Skeletal muscle tissue (tissue), 4 donors: Measurements from ENCODE around the gene ATG5. TPM values are rescaled to one million over a fixed set of nuclear protein-coding genes. Genes with fewer than 3 reads are reported as not detected.

Experiments used
- H3K27ac ChIP-seq: one replicate; pipeline ENCODE4 v1.7.0; 2013; ENCODE audit warnings: mild to moderate bottlenecking, low read depth, low read length, inconsistent platforms
- H3K27me3 ChIP-seq, 3 donors: one replicate each; pipeline ENCODE4 v1.7.0; 2013; ENCODE audit warnings: low read length in 3 of 3; ENCODE audit not compliant: control insufficient read depth in 3 of 3, insufficient read depth in 3 of 3
- H3K36me3 ChIP-seq, 3 donors: one replicate each; pipeline ENCODE4 v1.7.0; 2013; ENCODE audit warnings: low read length in 3 of 3; ENCODE audit not compliant: control insufficient read depth in 3 of 3, insufficient read depth in 3 of 3
- H3K4me1 ChIP-seq, 3 donors: one replicate each; pipeline ENCODE4 v1.7.0; 2013; ENCODE audit warnings: low read length in 3 of 3, mild to moderate bottlenecking in 3 of 3; ENCODE audit not compliant: control insufficient read depth in 3 of 3, insufficient read depth in 3 of 3
- H3K4me3 ChIP-seq, 3 donors: one replicate each; pipeline ENCODE4 v1.7.0; 2013; ENCODE audit warnings: low read length in 3 of 3
- H3K9ac ChIP-seq, 3 donors: one replicate each; pipeline ENCODE4 v1.7.0; 2013; ENCODE audit warnings: low read length in 3 of 3, mild to moderate bottlenecking in 3 of 3, moderate library complexity in 2 of 3, low read depth in 1 of 3
- H3K9me3 ChIP-seq, 3 donors: one replicate each; pipeline ENCODE4 v1.7.0; 2013; ENCODE audit warnings: low read length in 3 of 3; ENCODE audit not compliant: control insufficient read depth in 3 of 3
- total RNA-seq: library from RNA; depleted of rRNA; stranded (reverse); fragments of >200 nt; gene quantifications from one replicate; pipeline ENCODE4 v1.2.3, GENCODE V29; 2014
- donor health status: Osteomylitis.

Gene ATG5
- total RNA-seq, 1 donor from 2014 or later = 38.1 TPM

GRCh38 chr6:106188104-106188794, 137.3 kb downstream of the ATG5 start:
- Histone ChIP-seq H3K27ac (no peak overlapping the region), H3K9me3 (no peaks in the 10 kb centered on the region), H3K36me3 (peaks cover 0 to 3% (median 2%) of the 10 kb centered on the region in 3 donors), H3K4me3 (no peak overlapping the region), H3K4me1 (no peaks in the 10 kb centered on the region), H3K9ac (no peak overlapping the region), H3K27me3 (no peaks in the 10 kb centered on the region)

- no peaks in the 10 kb centered on the region for H3K4me1 ChIP-seq
- no peaks in the 10 kb centered on the region for H3K27me3 ChIP-seq
- no peak overlapping the region for H3K4me3 ChIP-seq
- H3K9ac ChIP-seq = no peak overlapping the region
- H3K27ac ChIP-seq = no peak overlapping the region
- peaks cover 0 to 3% (median 2%) of the 10 kb centered on the region in 3 donors for H3K36me3 ChIP-seq
- no peaks in the 10 kb centered on the region for H3K9me3 ChIP-seq
Measured at GRCh38 chr6:106187424-106187982, 138.1 kb downstream of the ATG5 start.

GRCh38 chr6:106186714-106187113, 138.8 kb downstream of the ATG5 start:
- Histone ChIP-seq H3K27me3 (no peaks in the 10 kb centered on the region), H3K27ac (no peak overlapping the region), H3K4me3 (no peak overlapping the region), H3K9me3 (no peaks in the 10 kb centered on the region), H3K9ac (no peak overlapping the region), H3K4me1 (no peaks in the 10 kb centered on the region), H3K36me3 (peaks cover 0 to 3% (median 2%) of the 10 kb centered on the region in 3 donors)

- Histone ChIP-seq H3K4me3 (no peak overlapping the region), H3K9ac (no peak overlapping the region), H3K9me3 (no peaks in the 10 kb centered on the region), H3K27me3 (no peaks in the 10 kb centered on the region), H3K27ac (no peak overlapping the region), H3K4me1 (no peaks in the 10 kb centered on the region), H3K36me3 (peaks cover 0 to 3% (median 2%) of the 10 kb centered on the region in 3 donors)
Measured at GRCh38 chr6:106186172-106186571, 139.4 kb downstream of the ATG5 start.

- Histone ChIP-seq H3K4me1 (no peaks in the 10 kb centered on the region), H3K9ac (no peak overlapping the region), H3K27me3 (no peaks in the 10 kb centered on the region), H3K36me3 (peaks cover 0 to 3% (median 2%) of the 10 kb centered on the region in 3 donors), H3K9me3 (no peaks in the 10 kb centered on the region), H3K27ac (no peak overlapping the region), H3K4me3 (no peak overlapping the region)
Measured at GRCh38 chr6:106185615-106186014, 139.9 kb downstream of the ATG5 start.

GRCh38 chr6:106184629-106185028, 140.9 kb downstream of the ATG5 start:
- Histone ChIP-seq H3K36me3 (peaks cover 0 to 3% (median 2%) of the 10 kb centered on the region in 3 donors), H3K9me3 (no peaks in the 10 kb centered on the region), H3K4me1 (no peaks in the 10 kb centered on the region), H3K4me3 (no peak overlapping the region), H3K27ac (no peak overlapping the region), H3K27me3 (no peaks in the 10 kb centered on the region), H3K9ac (no peak overlapping the region)

GRCh38 chr6:106183430-106183829, 142.1 kb downstream of the ATG5 start:
- no peak overlapping the region for H3K4me3 ChIP-seq
- no peaks in the 10 kb centered on the region for H3K27me3 ChIP-seq
- H3K4me1 ChIP-seq = no peaks in the 10 kb centered on the region
- H3K9ac ChIP-seq = no peak overlapping the region
- H3K27ac ChIP-seq = no peak overlapping the region
- no peaks in the 10 kb centered on the region for H3K9me3 ChIP-seq
- H3K36me3 ChIP-seq = peaks cover 0 to 3% (median 2%) of the 10 kb centered on the region in 3 donors

- Histone ChIP-seq H3K4me1 (no peaks in the 10 kb centered on the region), H3K4me3 (no peak overlapping the region), H3K9me3 (no peaks in the 10 kb centered on the region), H3K27ac (no peak overlapping the region), H3K27me3 (no peaks in the 10 kb centered on the region), H3K9ac (no peak overlapping the region), H3K36me3 (peaks cover 0 to 3% (median 2%) of the 10 kb centered on the region in 3 donors)
Measured at GRCh38 chr6:106182455-106182854, 143.1 kb downstream of the ATG5 start.

GRCh38 chr6:106181664-106182418, 143.7 kb downstream of the ATG5 start:
- H3K9me3 ChIP-seq = no peaks in the 10 kb centered on the region
- H3K4me3 ChIP-seq = no peak overlapping the region
- H3K27me3 ChIP-seq = no peaks in the 10 kb centered on the region
- no peaks in the 10 kb centered on the region for H3K4me1 ChIP-seq
- H3K27ac ChIP-seq = no peak overlapping the region
- peaks cover 0 to 3% (median 2%) of the 10 kb centered on the region in 3 donors for H3K36me3 ChIP-seq
- no peak overlapping the region for H3K9ac ChIP-seq

GRCh38 chr6:106180208-106180607, 145.4 kb downstream of the ATG5 start:
- no peak overlapping the region for H3K27ac ChIP-seq
- no peak overlapping the region for H3K9ac ChIP-seq
- no peaks in the 10 kb centered on the region for H3K9me3 ChIP-seq
- no peak overlapping the region for H3K4me3 ChIP-seq
- H3K27me3 ChIP-seq = no peaks in the 10 kb centered on the region
- H3K36me3 ChIP-seq = no peaks in the 10 kb centered on the region
- H3K4me1 ChIP-seq = no peaks in the 10 kb centered on the region
